SK-N-SH treated with all-trans-retinoic acid at 6 μM for 48 hours (cell line): Measurements from ENCODE around the gene INO80C.

Source experiments
- ATAC-seq: fragments of 200-7000 bp; cut with Tn5 transposase; 3 replicates; pipeline ENCODE4 v1.9.1; 2020; ENCODE audit warnings: mild to moderate bottlenecking, moderate library complexity
- ARNTL ChIP-seq: fragments of 450-650 bp; formaldehyde crosslinking; IDR thresholded peaks from 2 replicates; pipeline ENCODE4 v1.5.0; 2020; ENCODE audit warnings: low read depth, mild to moderate bottlenecking, moderate library complexity, borderline replicate concordance
- BACH2 ChIP-seq: fragments of 250-450 bp; sonication (Bioruptor Pico); IDR thresholded peaks from 2 replicates; pipeline ENCODE4 v1.9.0; 2021; ENCODE audit warnings: mild to moderate bottlenecking, borderline replicate concordance
- CREB5 ChIP-seq: fragments of 250-450 bp; sonication (Bioruptor Pico); IDR thresholded peaks from 2 replicates; pipeline ENCODE4 v1.5.1; 2020; ENCODE audit warnings: low read depth, mild to moderate bottlenecking, moderate library complexity
- CSRNP3 ChIP-seq: fragments of 250-450 bp; sonication (Bioruptor Pico); IDR thresholded peaks from 2 replicates; pipeline ENCODE4 v1.5.1; 2021; ENCODE audit warnings: mild to moderate bottlenecking, moderate library complexity
- ESRRG ChIP-seq: fragments of 250-450 bp; sonication (Bioruptor Pico); IDR thresholded peaks from 2 replicates; pipeline ENCODE4 v1.6.1; 2021; ENCODE audit warnings: mild to moderate bottlenecking
- GLIS3 ChIP-seq: fragments of 250-450 bp; sonication (Bioruptor Pico); IDR thresholded peaks from 2 replicates; pipeline ENCODE4 v1.5.0; 2020; ENCODE audit warnings: mild to moderate bottlenecking, moderate library complexity
- OSR1 ChIP-seq: fragments of 250-450 bp; sonication (Bioruptor Pico); IDR thresholded peaks from 2 replicates; pipeline ENCODE4 v1.8.0; 2022; ENCODE audit warnings: moderate library complexity, mild to moderate bottlenecking, inconsistent platforms
- PATZ1 ChIP-seq: fragments of 250-450 bp; sonication (Bioruptor Pico); IDR thresholded peaks from 2 replicates; pipeline ENCODE4 v1.8.0; 2020; ENCODE audit warnings: mild to moderate bottlenecking, moderate library complexity, borderline replicate concordance
- POU6F1 ChIP-seq: fragments of 250-450 bp; sonication (Bioruptor Pico); IDR thresholded peaks from 2 replicates; pipeline ENCODE4 v1.8.0; 2021; ENCODE audit warnings: low read depth, mild to moderate bottlenecking, moderate library complexity, borderline replicate concordance
- SNAI2 ChIP-seq: fragments of 250-450 bp; sonication (Bioruptor Pico); IDR thresholded peaks from 2 replicates; pipeline ENCODE4 v1.5.0; 2020; ENCODE audit warnings: mild to moderate bottlenecking, moderate library complexity
- TCF4 ChIP-seq: fragments of 250-450 bp; sonication (Bioruptor Pico); IDR thresholded peaks from 2 replicates; pipeline ENCODE4 v1.8.0; 2021; ENCODE audit warnings: mild to moderate bottlenecking, moderate library complexity, borderline replicate concordance
- TOX ChIP-seq: fragments of 250-450 bp; sonication (Bioruptor Pico); IDR thresholded peaks from 2 replicates; pipeline ENCODE4 v1.8.0; 2021; ENCODE audit warnings: mild to moderate bottlenecking, moderate library complexity, borderline replicate concordance
- TSHZ2 ChIP-seq: fragments of 250-450 bp; sonication (Bioruptor Pico); IDR thresholded peaks from 2 replicates; pipeline ENCODE4 v1.5.0; 2020; ENCODE audit warnings: mild to moderate bottlenecking, moderate library complexity
- ZC3H10 ChIP-seq: fragments of 250-450 bp; sonication (Bioruptor Pico); IDR thresholded peaks from 2 replicates; pipeline ENCODE4 v1.5.1; 2021; ENCODE audit warnings: mild to moderate bottlenecking, moderate library complexity
- ZFP3 ChIP-seq: fragments of 250-450 bp; sonication (Bioruptor Pico); IDR thresholded peaks from 2 replicates; pipeline ENCODE4 v1.5.0; 2020; ENCODE audit warnings: mild to moderate bottlenecking, moderate library complexity
- ZFP30 ChIP-seq: fragments of 450-650 bp; formaldehyde crosslinking; IDR thresholded peaks from 2 replicates; pipeline ENCODE4 v1.5.0; 2022; ENCODE audit warnings: mild to moderate bottlenecking, moderate library complexity
- ZNF565 ChIP-seq: fragments of 450-650 bp; formaldehyde crosslinking; conservative IDR thresholded peaks from 2 replicates; pipeline ENCODE4 v1.5.0; 2020; ENCODE audit warnings: low read depth, mild to moderate bottlenecking, moderate library complexity
- ZNF8 ChIP-seq: fragments of 450-650 bp; formaldehyde crosslinking; IDR thresholded peaks from 2 replicates; pipeline ENCODE4 v1.5.0; 2020; ENCODE audit warnings: mild to moderate bottlenecking, moderate library complexity

The INO80C gene

GRCh38 chr18:35430721-35431373 lies 66.9 kb downstream of the INO80C start:
- ATAC-seq, result no peak
- TF ChIP-seq GLIS3 (CRISPR knock-in tag), result no peak
- TF ChIP-seq TCF4 (CRISPR knock-in tag), result no peak
- no peak for TF ChIP-seq POU6F1 (CRISPR knock-in tag)
- no peak for TF ChIP-seq CSRNP3 (CRISPR knock-in tag)
- no peak for TF ChIP-seq SNAI2 (CRISPR knock-in tag)

GRCh38 chr18:35426786-35427185 lies 71.0 kb downstream of the INO80C start:
- ATAC-seq, result no peak

GRCh38 chr18:35424356-35424755 lies 73.4 kb downstream of the INO80C start:
- no peak for ATAC-seq
- TF ChIP-seq GLIS3 (CRISPR knock-in tag) (no peak), POU6F1 (CRISPR knock-in tag) (no peak), CREB5 (CRISPR knock-in tag) (no peak), BACH2 (no peak), ZFP30 (CRISPR knock-in tag) (no peak), ZC3H10 (CRISPR knock-in tag) (no peak), PATZ1 (CRISPR knock-in tag) (no peak), ZNF565 (no peak), OSR1 (no peak), TOX (CRISPR knock-in tag) (no peak)

More at GRCh38 chr18:35426786-35427185, 71.0 kb downstream of the INO80C start:
- TF ChIP-seq ZNF8 (no peak), ARNTL (CRISPR knock-in tag) (no peak), GLIS3 (CRISPR knock-in tag) (no peak), ZFP3 (CRISPR knock-in tag) (no peak), ESRRG (CRISPR knock-in tag) (no peak), TSHZ2 (CRISPR knock-in tag) (no peak), CREB5 (CRISPR knock-in tag) (no peak), BACH2 (no peak)
- TF ChIP-seq, all 23 proteins: peak for 0
